ENCODE measurements around the gene HDAC10.

DNA sequence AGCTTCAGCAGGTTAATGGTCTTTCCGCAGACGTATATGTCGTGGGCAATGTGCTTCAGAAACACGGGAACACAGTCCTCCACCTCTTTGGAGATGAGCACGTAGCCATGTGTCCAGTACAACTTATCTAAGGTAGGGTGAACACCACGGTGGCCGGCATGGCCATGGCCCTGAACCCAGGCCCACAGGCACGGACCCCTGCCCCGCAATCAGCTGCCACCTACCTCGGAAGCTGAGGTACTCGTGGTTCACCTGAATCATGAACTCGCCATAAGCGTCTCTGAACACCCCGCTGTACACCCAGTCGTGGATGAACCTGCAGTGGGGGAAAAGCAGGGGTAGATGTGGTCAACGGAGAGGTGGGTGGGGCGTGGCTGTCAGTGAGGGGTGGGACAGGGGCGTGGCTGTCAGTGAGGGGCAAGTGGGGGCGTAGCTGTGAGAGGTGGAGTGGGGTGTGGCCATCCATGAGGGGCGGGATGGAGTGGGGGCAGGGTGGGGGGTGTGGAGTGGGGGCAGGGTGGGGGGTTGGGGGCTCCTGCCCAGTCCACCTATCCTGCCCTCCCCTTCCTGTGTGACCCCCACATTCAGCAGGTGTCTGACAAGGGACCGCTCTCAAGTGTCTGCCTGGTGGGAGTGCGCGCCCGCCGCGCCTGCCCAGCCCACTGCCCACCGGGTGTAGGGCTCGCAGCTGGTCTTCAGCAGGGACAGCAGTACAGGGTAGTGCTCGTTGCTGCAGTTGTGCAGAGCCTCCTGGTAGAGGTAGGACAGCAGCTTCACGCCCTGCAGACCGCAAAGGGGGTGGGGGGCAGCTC is 24.8 kb downstream of the HDAC10 start:
- TF ChIP-seq, protein P1, sequence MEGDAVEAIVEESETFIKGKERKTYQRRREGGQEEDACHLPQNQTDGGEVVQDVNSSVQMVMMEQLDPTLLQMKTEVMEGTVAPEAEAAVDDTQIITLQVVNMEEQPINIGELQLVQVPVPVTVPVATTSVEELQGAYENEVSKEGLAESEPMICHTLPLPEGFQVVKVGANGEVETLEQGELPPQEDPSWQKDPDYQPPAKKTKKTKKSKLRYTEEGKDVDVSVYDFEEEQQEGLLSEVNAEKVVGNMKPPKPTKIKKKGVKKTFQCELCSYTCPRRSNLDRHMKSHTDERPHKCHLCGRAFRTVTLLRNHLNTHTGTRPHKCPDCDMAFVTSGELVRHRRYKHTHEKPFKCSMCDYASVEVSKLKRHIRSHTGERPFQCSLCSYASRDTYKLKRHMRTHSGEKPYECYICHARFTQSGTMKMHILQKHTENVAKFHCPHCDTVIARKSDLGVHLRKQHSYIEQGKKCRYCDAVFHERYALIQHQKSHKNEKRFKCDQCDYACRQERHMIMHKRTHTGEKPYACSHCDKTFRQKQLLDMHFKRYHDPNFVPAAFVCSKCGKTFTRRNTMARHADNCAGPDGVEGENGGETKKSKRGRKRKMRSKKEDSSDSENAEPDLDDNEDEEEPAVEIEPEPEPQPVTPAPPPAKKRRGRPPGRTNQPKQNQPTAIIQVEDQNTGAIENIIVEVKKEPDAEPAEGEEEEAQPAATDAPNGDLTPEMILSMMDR (IDR thresholded peaks at IDR 0.05; ENCODE audit: low read depth, low read length): no peak
- no peak for TF ChIP-seq EZH2phosphoT487 (IDR thresholded peaks at IDR 0.05; ENCODE audit: low read depth)

Measured in OCI-LY3 (cell line).